Measurements from ENCODE around the gene VMP1. TPM values are rescaled to one million over a fixed set of nuclear protein-coding genes. Genes with fewer than 3 reads are reported as not detected.

Gene VMP1
- polyA plus RNA-seq (2013), result 71.7 TPM

DNA sequence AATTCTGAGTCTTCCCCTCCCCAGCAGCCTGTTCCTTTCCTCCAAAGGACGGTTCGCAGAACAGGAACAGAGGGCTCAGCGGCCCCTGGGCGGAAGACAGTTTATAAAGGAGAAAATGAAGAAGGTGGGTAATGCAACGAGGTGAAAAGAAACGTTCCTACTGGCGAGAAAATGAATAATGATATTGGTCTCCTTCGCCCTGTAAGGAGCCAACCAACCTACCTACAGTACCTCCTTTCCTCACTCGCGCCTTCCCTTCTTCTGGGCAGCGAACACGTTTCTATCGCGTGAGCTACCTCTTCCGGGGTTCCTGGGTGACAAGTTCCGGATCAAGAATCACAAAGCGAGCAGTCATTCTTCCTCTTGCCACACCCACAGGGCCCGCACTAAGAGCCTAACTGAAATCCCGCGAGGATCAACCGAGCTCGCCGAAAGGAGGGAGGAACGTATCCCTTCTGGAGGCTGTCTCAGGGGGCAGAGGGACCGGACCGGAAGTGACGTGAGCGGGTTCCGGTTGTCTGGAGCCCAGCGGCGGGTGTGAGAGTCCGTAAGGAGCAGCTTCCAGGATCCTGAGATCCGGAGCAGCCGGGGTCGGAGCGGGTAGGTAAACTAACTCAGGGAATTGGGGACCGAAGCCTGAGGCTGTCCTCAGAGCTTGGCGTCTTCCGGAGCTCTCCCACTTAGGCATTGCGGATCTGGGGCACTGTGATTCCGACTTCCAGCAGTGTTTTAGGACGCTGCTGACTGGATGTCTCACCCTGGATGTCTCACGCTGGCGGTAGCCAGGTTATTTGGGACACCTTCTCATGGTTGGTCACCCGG, at the start of gene VMP1, which contains the start of gene PTRH2:
Gene VMP1, plus strand, starts transcription at position 506 of the 822 bp plus-strand sequence. CDS start 23,793 bp downstream, outside the sequence.
Gene PTRH2, minus strand, starts transcription at position 282 of the 822 bp plus-strand sequence. CDS start 9,452 bp downstream, outside the sequence.
- no peaks in the 10 kb centered on the region for H3K9me3 ChIP-seq (ENCODE audit: control extremely low read depth in 1 of 5, control insufficient read depth in 4 of 5, insufficient read depth in 2 of 5, low read depth in 1 of 5, low read length in 4 of 5)
- H3K4me3 ChIP-seq (ENCODE audit: control insufficient read depth in 1 of 7, extremely low read depth in 1 of 7, insufficient read depth in 4 of 7, low read depth in 2 of 7, low read length in 6 of 7), result peak within 1 kb of the TSS; percentile 67 to 100 (median 96)
- ChIA-PET POLR2A (interaction anchor here (0.7 to 1.4 kb wide), 4 partner anchors 16 to 152 kb away, joined by 3 to 4 read pairs (median 4); no protein-coding TSS in a partner anchor), CTCF (interaction anchor here (0.6 to 1.1 kb wide), 2 partner anchors 9 to 397 kb away, joined by 3 read pairs; no protein-coding TSS in a partner anchor)
- no peaks in the 10 kb centered on the region for H3K27me3 ChIP-seq (replicated peaks in 2 of 5; ENCODE audit: control insufficient read depth in 4 of 5, insufficient read depth in 5 of 5, low read length in 4 of 5)
- H3K36me3 ChIP-seq (ENCODE audit: control insufficient read depth in 4 of 4, insufficient read depth in 4 of 4, low read length in 3 of 4), result peaks cover 0 to 14% (median 4%) of the 10 kb centered on the region in 4 experiments
- peaks cover 17 to 43% (median 30%) of the 10 kb centered on the region in 4 experiments for H3K4me1 ChIP-seq (ENCODE audit: control extremely low read depth in 1 of 4, control insufficient read depth in 4 of 4, insufficient read depth in 4 of 4, low read length in 3 of 4)
- peak within 1 kb of the TSS; percentile 97 to 98 for H3K27ac ChIP-seq (ENCODE audit: insufficient read depth in 1 of 2, low read depth in 1 of 2, low read length in 2 of 2, poor library complexity in 1 of 2, severe bottlenecking in 2 of 2)
- 0% methylated on average over 33 of the region's 45 CpGs for WGBS (ENCODE audit: insufficient coverage)
- DNase-seq, result peak; percentile 99

DNA sequence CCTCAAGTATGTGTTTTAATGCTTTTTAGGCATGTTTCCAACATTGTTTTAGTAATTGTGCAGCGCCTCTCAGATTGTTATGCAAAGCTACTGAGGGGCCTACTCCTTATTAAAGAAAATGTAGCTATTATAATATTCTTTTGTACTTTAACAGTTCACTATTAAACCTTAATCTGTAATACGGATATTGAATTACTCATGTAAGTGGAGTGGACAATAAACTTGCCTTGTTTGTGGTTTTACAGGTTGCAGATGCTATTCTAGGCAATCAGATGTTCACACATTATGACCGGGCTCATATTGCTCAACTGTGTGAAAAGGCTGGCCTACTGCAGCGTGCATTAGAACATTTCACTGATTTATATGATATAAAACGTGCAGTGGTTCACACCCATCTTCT, 41.2 kb upstream of the VMP1 start:
- H3K9me3 ChIP-seq (ENCODE audit: control extremely low read depth in 1 of 5, control insufficient read depth in 4 of 5, insufficient read depth in 2 of 5, low read depth in 1 of 5, low read length in 4 of 5), result no peaks in the 10 kb centered on the region
- H3K27me3 ChIP-seq (replicated peaks in 2 of 5; ENCODE audit: control insufficient read depth in 4 of 5, insufficient read depth in 5 of 5, low read length in 4 of 5), result no peaks in the 10 kb centered on the region
- no peak overlapping the region for H3K4me3 ChIP-seq (ENCODE audit: control insufficient read depth in 1 of 7, extremely low read depth in 1 of 7, insufficient read depth in 4 of 7, low read depth in 2 of 7, low read length in 6 of 7)
- CTCF ChIA-PET, result no interaction called here
- H3K4me1 ChIP-seq (ENCODE audit: control extremely low read depth in 1 of 4, control insufficient read depth in 4 of 4, insufficient read depth in 4 of 4, low read length in 3 of 4), result peaks cover 14 to 32% (median 24%) of the 10 kb centered on the region in 4 experiments
- peaks cover 18 to 61% (median 39%) of the 10 kb centered on the region in 4 experiments for H3K36me3 ChIP-seq (ENCODE audit: control insufficient read depth in 4 of 4, insufficient read depth in 4 of 4, low read length in 3 of 4)
- 100% methylated on average over 2 of the region's 5 CpGs for WGBS (ENCODE audit: insufficient coverage)
- DNase-seq, result no peak
- POLR2A ChIA-PET, result no interaction called here
- H3K27ac ChIP-seq (ENCODE audit: insufficient read depth in 1 of 2, low read depth in 1 of 2, low read length in 2 of 2, poor library complexity in 1 of 2, severe bottlenecking in 2 of 2), result no peak overlapping the region

DNA sequence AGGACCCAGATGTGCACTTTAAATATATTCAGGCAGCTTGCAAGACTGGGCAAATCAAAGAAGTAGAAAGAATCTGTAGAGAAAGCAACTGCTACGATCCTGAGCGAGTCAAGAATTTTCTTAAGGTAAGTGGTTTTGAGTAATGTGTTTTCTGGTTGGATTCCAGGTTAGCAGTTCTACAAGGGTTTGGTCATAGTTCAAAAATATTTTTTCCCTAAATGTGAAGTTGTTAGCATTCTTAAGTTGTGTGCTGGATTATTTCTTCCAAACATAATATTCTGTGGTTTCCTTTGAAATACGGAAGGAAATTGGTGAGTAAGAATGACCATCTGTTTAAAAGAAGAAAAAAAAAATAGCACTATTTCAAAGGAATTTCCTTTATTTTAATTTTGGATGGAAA, 38.6 kb upstream of the VMP1 start:
- Histone ChIP-seq H3K36me3 (ENCODE audit: control insufficient read depth in 4 of 4, insufficient read depth in 4 of 4, low read length in 3 of 4) (peaks cover 10 to 53% (median 26%) of the 10 kb centered on the region in 4 experiments), H3K9me3 (ENCODE audit: control extremely low read depth in 1 of 5, control insufficient read depth in 4 of 5, insufficient read depth in 2 of 5, low read depth in 1 of 5, low read length in 4 of 5) (no peaks in the 10 kb centered on the region), H3K4me3 (ENCODE audit: control insufficient read depth in 1 of 7, extremely low read depth in 1 of 7, insufficient read depth in 4 of 7, low read depth in 2 of 7, low read length in 6 of 7) (peak overlapping the region in 6 of 7 experiments; percentile 0 to 65 (median 38)), H3K4me1 (ENCODE audit: control extremely low read depth in 1 of 4, control insufficient read depth in 4 of 4, insufficient read depth in 4 of 4, low read length in 3 of 4) (peaks cover 14 to 32% (median 24%) of the 10 kb centered on the region in 4 experiments), H3K27me3 (replicated peaks in 2 of 5; ENCODE audit: control insufficient read depth in 4 of 5, insufficient read depth in 5 of 5, low read length in 4 of 5) (no peaks in the 10 kb centered on the region), H3K27ac (ENCODE audit: insufficient read depth in 1 of 2, low read depth in 1 of 2, low read length in 2 of 2, poor library complexity in 1 of 2, severe bottlenecking in 2 of 2) (peak overlapping the region; percentile 47 to 66)
- 0% methylated on average over 2 of the region's 3 CpGs for WGBS (ENCODE audit: insufficient coverage)
- POLR2A ChIA-PET, result interaction anchor here (1.0 to 2.7 kb wide), 2 partner anchors 49 kb away, joined by 4 to 8 read pairs; partner anchors contain the start of gene CLTC
- peak; percentile 29 to 79 (median 67) for DNase-seq
- CTCF ChIA-PET, result interaction anchor here (0.7 to 1.9 kb wide), 2 partner anchors 21 to 216 kb away, joined by 4 read pairs; no protein-coding TSS in a partner anchor

DNA sequence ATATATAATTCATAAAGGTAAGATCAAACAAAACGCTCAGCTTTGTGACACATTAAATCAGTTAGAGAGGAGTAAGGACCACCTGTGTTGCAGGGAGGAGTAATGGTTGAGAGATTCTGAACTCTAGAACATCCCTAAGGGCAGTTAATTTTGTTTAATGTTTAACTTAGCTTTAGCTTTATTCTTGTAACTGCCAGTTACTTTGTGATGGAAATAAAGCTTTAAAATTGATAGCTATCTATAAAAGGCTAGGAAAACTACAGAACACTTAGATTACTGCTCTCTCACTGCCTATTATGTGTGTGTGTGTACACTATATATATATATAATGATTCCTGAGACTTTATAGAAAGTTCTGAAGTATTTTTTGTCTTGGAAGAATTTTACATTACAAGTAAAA, 38.0 kb upstream of the VMP1 start:
- no peaks in the 10 kb centered on the region for H3K9me3 ChIP-seq (ENCODE audit: control extremely low read depth in 1 of 5, control insufficient read depth in 4 of 5, insufficient read depth in 2 of 5, low read depth in 1 of 5, low read length in 4 of 5)
- CTCF ChIA-PET, result interaction anchor here (0.7 to 2.5 kb wide), 4 partner anchors 9 to 216 kb away, joined by 4 to 13 read pairs (median 4); no protein-coding TSS in a partner anchor
- peak overlapping the region in 2 of 7 experiments; percentile 34 to 65 for H3K4me3 ChIP-seq (ENCODE audit: control insufficient read depth in 1 of 7, extremely low read depth in 1 of 7, insufficient read depth in 4 of 7, low read depth in 2 of 7, low read length in 6 of 7)
- peaks cover 14 to 32% (median 24%) of the 10 kb centered on the region in 4 experiments for H3K4me1 ChIP-seq (ENCODE audit: control extremely low read depth in 1 of 4, control insufficient read depth in 4 of 4, insufficient read depth in 4 of 4, low read length in 3 of 4)
- DNase-seq, result peak in 1 of 3 donors; percentile 11
- POLR2A ChIA-PET, result interaction anchor here (2.7 kb wide), 1 partner anchor 50 kb away, joined by 8 read pairs; the partner anchor contains the start of gene CLTC
- H3K27ac ChIP-seq (ENCODE audit: insufficient read depth in 1 of 2, low read depth in 1 of 2, low read length in 2 of 2, poor library complexity in 1 of 2, severe bottlenecking in 2 of 2), result peak overlapping the region in 1 of 2 experiments; percentile 66
- no peaks in the 10 kb centered on the region for H3K27me3 ChIP-seq (replicated peaks in 2 of 5; ENCODE audit: control insufficient read depth in 4 of 5, insufficient read depth in 5 of 5, low read length in 4 of 5)
- peaks cover 11 to 55% (median 27%) of the 10 kb centered on the region in 4 experiments for H3K36me3 ChIP-seq (ENCODE audit: control insufficient read depth in 4 of 4, insufficient read depth in 4 of 4, low read length in 3 of 4)
- 20% methylated on average over 1 of the region's 1 CpG for WGBS (ENCODE audit: insufficient coverage)

DNA sequence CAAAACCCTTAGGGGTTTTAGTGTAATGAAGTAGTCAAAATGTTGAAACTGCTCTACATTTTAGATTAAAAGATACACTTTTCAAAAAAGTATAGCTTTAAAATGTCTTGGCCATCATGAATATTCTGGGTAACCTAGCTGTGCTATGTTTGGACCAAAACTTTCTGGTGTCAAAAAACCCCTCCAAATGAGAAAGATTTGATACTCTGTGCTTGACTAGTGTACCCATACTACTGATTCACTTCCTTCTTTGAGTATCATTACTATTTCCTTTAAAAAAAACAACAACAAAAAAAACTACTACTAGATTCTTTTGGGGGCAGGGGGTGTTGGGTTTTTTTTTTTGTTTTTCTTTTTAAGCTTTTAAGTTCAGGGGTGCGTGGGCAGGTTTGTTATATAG, 37.5 kb upstream of the VMP1 start:
- Histone ChIP-seq H3K9me3 (ENCODE audit: control extremely low read depth in 1 of 5, control insufficient read depth in 4 of 5, insufficient read depth in 2 of 5, low read depth in 1 of 5, low read length in 4 of 5) (no peaks in the 10 kb centered on the region), H3K4me1 (ENCODE audit: control extremely low read depth in 1 of 4, control insufficient read depth in 4 of 4, insufficient read depth in 4 of 4, low read length in 3 of 4) (peaks cover 14 to 33% (median 25%) of the 10 kb centered on the region in 4 experiments), H3K27me3 (replicated peaks in 2 of 5; ENCODE audit: control insufficient read depth in 4 of 5, insufficient read depth in 5 of 5, low read length in 4 of 5) (no peaks in the 10 kb centered on the region), H3K36me3 (ENCODE audit: control insufficient read depth in 4 of 4, insufficient read depth in 4 of 4, low read length in 3 of 4) (peaks cover 8 to 54% (median 26%) of the 10 kb centered on the region in 4 experiments), H3K4me3 (ENCODE audit: control insufficient read depth in 1 of 7, extremely low read depth in 1 of 7, insufficient read depth in 4 of 7, low read depth in 2 of 7, low read length in 6 of 7) (no peak overlapping the region), H3K27ac (ENCODE audit: insufficient read depth in 1 of 2, low read depth in 1 of 2, low read length in 2 of 2, poor library complexity in 1 of 2, severe bottlenecking in 2 of 2) (peak overlapping the region in 1 of 2 experiments; percentile 3)
- no CpG with 5 or more reads among the region's 1 CpG for WGBS (ENCODE audit: insufficient coverage)
- CTCF ChIA-PET, result interaction anchor here (0.9 to 2.5 kb wide), 3 partner anchors 9 to 34 kb away, joined by 4 to 13 read pairs (median 4); no protein-coding TSS in a partner anchor
- DNase-seq, result no peak
- POLR2A ChIA-PET, result interaction anchor here (2.7 kb wide), 1 partner anchor 50 kb away, joined by 8 read pairs; the partner anchor contains the start of gene CLTC

DNA sequence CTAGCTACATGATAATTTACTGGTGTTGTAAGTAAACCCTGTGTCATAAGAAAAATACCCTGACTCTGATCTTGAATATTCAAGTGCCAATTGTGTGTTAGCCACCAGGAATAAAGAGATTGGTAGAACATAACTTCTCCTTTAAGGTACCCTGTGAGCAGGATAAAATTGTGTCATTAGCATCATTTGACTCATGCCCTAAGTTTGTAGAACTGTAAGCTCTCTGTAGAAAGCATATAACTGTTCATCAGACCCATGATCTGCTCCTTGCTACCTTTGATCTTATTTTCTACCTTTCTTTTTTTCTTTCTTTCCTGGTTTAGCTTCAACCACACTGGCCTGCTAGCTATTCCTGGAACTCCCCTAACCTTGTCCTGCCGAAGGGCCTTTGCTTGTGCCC, 36.1 kb upstream of the VMP1 start:
- H3K4me1 ChIP-seq (ENCODE audit: control extremely low read depth in 1 of 4, control insufficient read depth in 4 of 4, insufficient read depth in 4 of 4, low read length in 3 of 4), result peaks cover 14 to 36% (median 27%) of the 10 kb centered on the region in 4 experiments
- no peaks in the 10 kb centered on the region for H3K27me3 ChIP-seq (replicated peaks in 2 of 5; ENCODE audit: control insufficient read depth in 4 of 5, insufficient read depth in 5 of 5, low read length in 4 of 5)
- no peak for DNase-seq
- H3K4me3 ChIP-seq (ENCODE audit: control insufficient read depth in 1 of 7, extremely low read depth in 1 of 7, insufficient read depth in 4 of 7, low read depth in 2 of 7, low read length in 6 of 7), result no peak overlapping the region
- no peak overlapping the region for H3K27ac ChIP-seq (ENCODE audit: insufficient read depth in 1 of 2, low read depth in 1 of 2, low read length in 2 of 2, poor library complexity in 1 of 2, severe bottlenecking in 2 of 2)
- no CpG with 5 or more reads among the region's 1 CpG for WGBS (ENCODE audit: insufficient coverage)
- peaks cover 14 to 56% (median 29%) of the 10 kb centered on the region in 4 experiments for H3K36me3 ChIP-seq (ENCODE audit: control insufficient read depth in 4 of 4, insufficient read depth in 4 of 4, low read length in 3 of 4)
- ChIA-PET POLR2A (interaction anchor here (0.6 to 2.7 kb wide), 2 partner anchors 52 to 58 kb away, joined by 4 to 8 read pairs; partner anchors contain the start of gene CLTC), CTCF (interaction anchor here (1.2 to 2.5 kb wide), 4 partner anchors 11 to 150 kb away, joined by 3 to 13 read pairs (median 5); no protein-coding TSS in a partner anchor)
- H3K9me3 ChIP-seq (ENCODE audit: control extremely low read depth in 1 of 5, control insufficient read depth in 4 of 5, insufficient read depth in 2 of 5, low read depth in 1 of 5, low read length in 4 of 5), result no peaks in the 10 kb centered on the region
